Femur (tissue), 1 donor: ENCODE measurements around the gene PLEKHN1.

ENCODE experiments used
- DNase-seq: peaks from one replicate; pipeline ENCODE4 v3.0.0-alpha.2; 2017

The PLEKHN1 gene

GRCh38 chr1:929712-930632 is 36.3 kb upstream of the PLEKHN1 start:
- no peak for DNase-seq

GRCh38 chr1:930633-931138 is 35.6 kb upstream of the PLEKHN1 start:
- DNase-seq, result no peak

GRCh38 chr1:931380-932172 is 34.7 kb upstream of the PLEKHN1 start:
- no peak for DNase-seq

GRCh38 chr1:932173-932510 is 34.1 kb upstream of the PLEKHN1 start:
- DNase-seq, result no peak

- no peak for DNase-seq
Observed at GRCh38 chr1:932776-933602, 33.3 kb upstream of the PLEKHN1 start.

GRCh38 chr1:933603-933940 is 32.7 kb upstream of the PLEKHN1 start:
- DNase-seq, result no peak

- DNase-seq, result no peak
Observed at GRCh38 chr1:934991-935750, 31.1 kb upstream of the PLEKHN1 start.

GRCh38 chr1:935751-936231 is 30.5 kb upstream of the PLEKHN1 start:
- peak; percentile 61 for DNase-seq

- DNase-seq, result no peak
Observed at GRCh38 chr1:936348-937264, 29.7 kb upstream of the PLEKHN1 start.

- DNase-seq, result no peak
Observed at GRCh38 chr1:937521-937920, 28.8 kb upstream of the PLEKHN1 start.

GRCh38 chr1:938088-938683 is 28.1 kb upstream of the PLEKHN1 start:
- DNase-seq, result no peak

GRCh38 chr1:938711-939489 is 27.4 kb upstream of the PLEKHN1 start:
- no peak for DNase-seq

- DNase-seq, result no peak
Observed at GRCh38 chr1:939511-940106, 26.7 kb upstream of the PLEKHN1 start.

- peak; percentile 89 for DNase-seq
Observed at GRCh38 chr1:940107-941014, 25.9 kb upstream of the PLEKHN1 start.

GRCh38 chr1:941015-941587 is 25.2 kb upstream of the PLEKHN1 start:
- DNase-seq, result no peak

GRCh38 chr1:941588-942383 is 24.5 kb upstream of the PLEKHN1 start:
- DNase-seq, result peak; percentile 92

GRCh38 chr1:942411-942821 is 23.9 kb upstream of the PLEKHN1 start:
- DNase-seq, result no peak
